NCI-H345 treated with DMSO at 0.1 percent for 48 hours (cell line): Measurements from ENCODE around the gene RPS3.

Source experiments
- DNase-seq: peaks from one replicate; lab custom pipeline; 2025; ENCODE audit not compliant: unreplicated experiment; lab: John Stamatoyannopoulos, UW

The RPS3 gene

DNA sequence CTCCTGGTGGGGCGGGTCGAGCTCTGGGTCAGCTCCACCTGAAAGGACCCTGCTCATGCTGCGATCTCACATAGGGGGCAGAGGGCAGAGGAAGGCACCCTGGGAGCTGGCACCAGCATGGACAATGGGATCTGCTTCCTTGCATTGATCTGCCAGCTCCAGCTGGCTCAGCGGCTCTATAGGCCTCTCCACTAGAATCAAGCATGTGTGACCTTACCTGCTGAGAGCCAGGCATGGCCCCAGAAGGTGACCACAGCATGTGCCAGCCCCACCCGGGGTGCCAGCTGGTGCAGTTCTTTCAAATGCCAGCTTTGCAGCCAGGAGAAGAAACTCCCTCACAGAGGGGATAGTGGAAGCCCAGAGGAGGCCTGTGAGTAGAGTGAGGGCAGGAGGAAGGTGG, 55.7 kb downstream of the RPS3 start:
- DNase-seq = peak; percentile 49
